Body of pancreas (tissue), 4 donors: ENCODE results near the gene DTNA. TPM values are rescaled to one million over a fixed set of nuclear protein-coding genes. Genes with fewer than 3 reads are reported as not detected.

Source experiments
- ATAC-seq: fragments of 150-250 bp; one replicate; pipeline ENCODE4 v1.9.1; 2016
- DNase-seq, 4 donors: peaks; one replicate each; pipeline ENCODE4 v3.0.0-alpha.2; 2019
- H3K27ac ChIP-seq, 4 donors: fragments of 200-600 bp; sonication (generic); 1 replicate in 3 of 4; 2 replicates in 1 of 4; pipeline versions ENCODE4 v1.5.1 to v1.6.1; 2016 to 2019; ENCODE audit warnings: mild to moderate bottlenecking in 1 of 4, mixed read lengths in 1 of 4, moderate library complexity in 1 of 4
- H3K27me3 ChIP-seq, 2 donors: fragments of 200-600 bp; sonication (generic); one replicate each; pipeline ENCODE4 v1.6.0; 2016; ENCODE audit warnings: mild to moderate bottlenecking in 1 of 2
- H3K36me3 ChIP-seq, 2 donors: fragments of 200-600 bp; sonication (generic); replicated peaks in 1 of 2; 2 replicates each; pipeline ENCODE4 v1.5.1; 2016; ENCODE audit warnings: low read depth in 2 of 2; ENCODE audit not compliant: insufficient read depth in 1 of 2
- H3K4me1 ChIP-seq: fragments of 200-600 bp; sonication (generic); one replicate; pipeline ENCODE4 v1.6.0; 2016
- H3K4me3 ChIP-seq, 2 donors: fragments of 200-600 bp; sonication (generic); 1 replicate in 1 of 2; 2 replicates in 1 of 2; pipeline ENCODE4 v1.5.1; 2016 to 2019
- H3K9me3 ChIP-seq, 3 donors: fragments of 200-600 bp; sonication (generic); 1 replicate in 2 of 3; 2 replicates in 1 of 3; pipeline ENCODE4 v1.5.1; 2016
- POLR2A ChIP-seq, 3 donors: fragments of 450-650 bp; IDR thresholded peaks; one replicate each; pipeline ENCODE4 v1.6.1; 2016; ENCODE audit warnings: antibody characterized with exemption in 3 of 3, mild to moderate bottlenecking in 2 of 3
- WGBS, 2 donors: methylation state at CpG; one replicate each; pipeline ENCODE4 v1.1.5; 2017; 5-methylcytosine and 5-hydroxymethylcytosine counted together
- intact Hi-C: fragments of 100-400 bp; cut with DNase I; formaldehyde crosslinking; loops from one replicate; pipeline ENCODE4 v1.15.1; 2023
- total RNA-seq, 2 donors: library from RNA; depleted of rRNA; stranded (reverse); fragments of >200 nt; gene quantifications; one replicate each; pipeline ENCODE4 v1.1.0, GENCODE V29; 2016
- TF ChIP-seq, protein P1 (sequence below), 7 experiments: fragments of 450-650 bp in 4 of 7; fragments of 200-600 bp in 3 of 7; sonication (generic) in 3 of 7; IDR thresholded peaks; one replicate each; pipeline ENCODE4 v1.5.1; 2016 to 2019; ENCODE audit warnings: antibody characterized with exemption in 7 of 7

The DTNA gene
- total RNA-seq, 2 donors from 2014 or later, result 31.0 to 32.2 TPM

DNA sequence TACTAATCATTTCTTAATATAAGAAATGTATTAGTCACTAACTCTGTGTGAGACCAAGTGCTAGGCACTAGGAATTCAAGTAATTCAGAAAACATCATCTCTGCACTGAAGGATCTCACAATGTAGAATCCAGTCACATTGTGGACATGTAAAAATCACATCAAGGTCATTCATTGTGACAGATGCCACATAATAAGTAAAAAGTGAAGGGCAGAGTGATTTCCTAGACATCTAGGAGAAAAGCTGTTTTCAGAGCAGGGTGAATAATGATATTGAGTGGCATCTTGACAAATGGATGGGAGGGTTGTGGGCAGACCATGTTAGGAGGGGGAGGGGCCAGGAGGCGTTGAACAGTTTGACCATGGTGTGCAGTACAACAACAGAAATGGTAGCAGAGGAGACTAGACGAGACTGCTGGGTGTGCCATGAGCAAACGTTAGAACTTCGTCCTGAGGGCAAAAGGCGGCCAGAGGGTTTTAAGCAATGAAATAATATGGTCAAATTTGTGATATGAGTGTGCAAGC lies 93.8 kb downstream of the DTNA start:
- 86% methylated on average over 5 of the region's 5 CpGs for WGBS, 2 donors
- DNase-seq (no peak), ATAC-seq (no peak)
- no peak for TF ChIP-seq POLR2A (IDR thresholded peaks at IDR 0.05)
- TF ChIP-seq, protein P1, sequence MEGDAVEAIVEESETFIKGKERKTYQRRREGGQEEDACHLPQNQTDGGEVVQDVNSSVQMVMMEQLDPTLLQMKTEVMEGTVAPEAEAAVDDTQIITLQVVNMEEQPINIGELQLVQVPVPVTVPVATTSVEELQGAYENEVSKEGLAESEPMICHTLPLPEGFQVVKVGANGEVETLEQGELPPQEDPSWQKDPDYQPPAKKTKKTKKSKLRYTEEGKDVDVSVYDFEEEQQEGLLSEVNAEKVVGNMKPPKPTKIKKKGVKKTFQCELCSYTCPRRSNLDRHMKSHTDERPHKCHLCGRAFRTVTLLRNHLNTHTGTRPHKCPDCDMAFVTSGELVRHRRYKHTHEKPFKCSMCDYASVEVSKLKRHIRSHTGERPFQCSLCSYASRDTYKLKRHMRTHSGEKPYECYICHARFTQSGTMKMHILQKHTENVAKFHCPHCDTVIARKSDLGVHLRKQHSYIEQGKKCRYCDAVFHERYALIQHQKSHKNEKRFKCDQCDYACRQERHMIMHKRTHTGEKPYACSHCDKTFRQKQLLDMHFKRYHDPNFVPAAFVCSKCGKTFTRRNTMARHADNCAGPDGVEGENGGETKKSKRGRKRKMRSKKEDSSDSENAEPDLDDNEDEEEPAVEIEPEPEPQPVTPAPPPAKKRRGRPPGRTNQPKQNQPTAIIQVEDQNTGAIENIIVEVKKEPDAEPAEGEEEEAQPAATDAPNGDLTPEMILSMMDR (IDR thresholded peaks at IDR 0.05), result no peak
- H3K27me3 ChIP-seq, result no peaks in the 10 kb centered on the region
- H3K4me1 ChIP-seq, result peaks cover 24% of the 10 kb centered on the region
- no peak overlapping the region for H3K4me3 ChIP-seq
- H3K27ac ChIP-seq, result no peak overlapping the region
- intact Hi-C loops, result no loop called here
- H3K36me3 ChIP-seq, result no peaks in the 10 kb centered on the region
- no peaks in the 10 kb centered on the region for H3K9me3 ChIP-seq

DNA sequence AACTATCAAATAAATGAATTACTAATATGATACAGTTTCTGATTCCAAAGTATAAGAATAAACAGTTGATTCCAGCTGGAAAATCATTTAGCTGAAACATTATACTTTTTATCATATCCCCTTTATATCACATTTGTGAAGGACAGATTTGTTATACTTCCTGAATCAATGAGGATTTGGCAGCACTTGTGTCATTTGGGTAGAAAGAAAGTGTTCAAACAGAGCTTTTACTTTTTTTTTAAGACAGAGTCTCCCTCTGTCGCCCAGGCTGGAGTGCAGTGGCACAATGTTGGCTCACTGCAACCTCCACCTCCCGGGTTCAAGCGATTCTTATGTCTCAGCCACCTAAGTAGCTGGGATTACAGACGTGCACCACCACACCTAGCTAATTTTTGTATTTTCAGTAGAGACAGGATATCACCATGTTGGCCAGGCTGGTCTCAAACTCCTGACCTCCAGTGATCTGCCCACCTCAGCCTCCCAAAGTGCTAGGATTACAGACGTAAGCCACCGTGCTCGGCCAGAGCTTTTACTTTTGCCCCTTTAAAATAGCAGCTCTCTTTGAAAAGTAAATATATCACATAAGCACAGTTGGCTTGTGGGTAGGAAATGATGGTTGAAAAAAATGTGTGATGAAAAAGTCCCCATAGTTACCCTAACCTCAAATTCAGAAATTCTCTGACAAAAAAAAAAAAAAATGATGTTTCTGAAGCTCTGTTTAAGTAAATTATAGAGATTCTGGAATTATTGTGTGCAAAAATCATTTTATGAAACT lies 95.2 kb downstream of the DTNA start:
- no peak for DNase-seq
- intact Hi-C loops, result no loop called here
- Histone ChIP-seq H3K27ac (peak overlapping the region in 1 of 4 donors; percentile 11), H3K27me3 (no peaks in the 10 kb centered on the region), H3K36me3 (no peaks in the 10 kb centered on the region), H3K9me3 (no peaks in the 10 kb centered on the region), H3K4me1 (peaks cover 24% of the 10 kb centered on the region), H3K4me3 (no peak overlapping the region)
- ATAC-seq, result no peak
- WGBS, 2 donors, result 40 to 49% methylated on average over 7 of the region's 7 CpGs
- TF ChIP-seq, protein P1 (IDR thresholded peaks at IDR 0.05), result no peak
- TF ChIP-seq POLR2A (IDR thresholded peaks at IDR 0.05), result no peak

DNA sequence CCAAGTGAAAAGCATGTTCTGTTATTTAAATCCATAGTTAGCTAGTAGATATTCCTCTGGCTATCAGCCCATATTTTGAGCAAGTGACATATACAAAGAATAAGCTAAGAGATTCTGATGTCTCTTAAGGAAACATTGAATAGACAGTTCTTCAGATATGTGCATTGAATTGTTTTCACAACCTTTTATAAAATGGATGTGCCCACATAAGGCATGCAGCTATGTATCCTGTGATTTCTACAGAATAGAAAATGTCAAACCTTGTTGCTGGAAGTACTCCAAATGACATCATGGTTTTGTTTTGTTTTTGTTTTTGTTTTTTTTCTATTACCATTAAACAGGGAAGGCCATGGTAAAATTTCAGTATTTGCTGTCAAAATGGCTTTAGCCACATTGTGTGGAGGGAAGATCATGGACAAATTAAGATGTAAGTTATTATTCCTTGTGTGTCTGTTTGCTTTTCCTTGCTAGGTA lies 95.8 kb downstream of the DTNA start:
- Histone ChIP-seq H3K36me3 (no peaks in the 10 kb centered on the region), H3K27ac (no peak overlapping the region), H3K27me3 (no peaks in the 10 kb centered on the region), H3K9me3 (no peaks in the 10 kb centered on the region), H3K4me1 (peaks cover 24% of the 10 kb centered on the region), H3K4me3 (no peak overlapping the region)
- TF ChIP-seq, protein P1 (IDR thresholded peaks at IDR 0.05), result no peak
- TF ChIP-seq POLR2A (IDR thresholded peaks at IDR 0.05), result no peak
- intact Hi-C loops, result no loop called here
- no peak for DNase-seq
- ATAC-seq, result no peak

DNA sequence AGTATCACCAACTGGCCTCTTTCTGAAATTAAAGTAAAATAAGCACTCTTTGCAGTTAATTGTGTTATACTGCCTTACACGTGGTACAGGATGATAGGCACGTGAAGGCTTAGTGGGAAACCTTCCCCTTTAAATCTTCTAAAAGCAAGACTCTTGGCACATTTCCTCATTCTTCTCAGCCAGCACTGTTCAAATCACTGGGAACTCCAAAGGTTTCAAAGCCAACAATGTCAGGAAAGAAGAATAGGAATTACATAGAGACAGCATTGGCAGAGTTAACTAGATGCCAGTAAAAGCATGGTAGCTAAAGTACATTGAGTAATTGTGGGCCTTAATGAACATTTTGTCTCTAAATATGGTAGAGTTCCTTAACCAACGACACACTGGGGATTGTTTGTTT lies 96.4 kb downstream of the DTNA start:
- no peaks in the 10 kb centered on the region for H3K36me3 ChIP-seq
- H3K27ac ChIP-seq, result peak overlapping the region in 1 of 4 donors; percentile 33
- 17 to 33% methylated on average over 3 of the region's 3 CpGs for WGBS, 2 donors
- intact Hi-C loops, result no loop called here
- H3K27me3 ChIP-seq, result no peaks in the 10 kb centered on the region
- no peak overlapping the region for H3K4me3 ChIP-seq
- DNase-seq (peak in 1 of 4 donors; percentile 6), ATAC-seq (no peak)
- no peaks in the 10 kb centered on the region for H3K9me3 ChIP-seq
- peaks cover 24% of the 10 kb centered on the region for H3K4me1 ChIP-seq
- TF ChIP-seq POLR2A (IDR thresholded peaks at IDR 0.05), result no peak
- TF ChIP-seq, protein P1 (IDR thresholded peaks at IDR 0.05), result no peak
